ENCODE results near the gene IQGAP2. TPM values are rescaled to one million over a fixed set of nuclear protein-coding genes. Genes with fewer than 3 reads are reported as not detected.
A peak's percentile ranks its signal among the peaks of the same experiment; 100 is the strongest.
"Not testable (repeated sequence)": the region's sequence is repeated elsewhere in the genome, so short reads cannot be mapped to it uniquely, and the experiment has no call there.

Gene IQGAP2
- total RNA-seq, 6 experiments from 2014 or later, result 96.4 to 152 (median 123) TPM

- H3K36me3 ChIP-seq, result no peaks in the 10 kb centered on the region
- no peak overlapping the region for H3K27ac ChIP-seq
- H3K27me3 ChIP-seq, result no peaks in the 10 kb centered on the region
- H3K4me1 ChIP-seq, result no peaks in the 10 kb centered on the region
- intact Hi-C loops (cut with DNase I), result no loop called here
- H3K9me3 ChIP-seq, result no peaks in the 10 kb centered on the region
- H3K4me3 ChIP-seq, result no peak overlapping the region
- DNase-seq (no peak), ATAC-seq (no peak)
- TF ChIP-seq CTCF (IDR thresholded peaks at IDR 0.05) (no peak), POLR2A (IDR thresholded peaks at IDR 0.05) (no peak)
- WGBS (ENCODE audit: insufficient coverage, low coverage, low lambda C conversion rate, missing lambda C conversion rate), result 73% methylated on average over 4 of the region's 4 CpGs
These were observed 332.9 kb downstream of the IQGAP2 start for GRCh38 chr5:76735762-76736545.

GRCh38 chr5:76736679-76737556 lies 333.8 kb downstream of the IQGAP2 start:
- ATAC-seq, result no peak
- no peak overlapping the region for H3K27ac ChIP-seq
- no peaks in the 10 kb centered on the region for H3K36me3 ChIP-seq
- TF ChIP-seq POLR2A (IDR thresholded peaks at IDR 0.05) (no peak), CTCF (IDR thresholded peaks at IDR 0.05) (no peak)
- H3K4me1 ChIP-seq, result no peaks in the 10 kb centered on the region
- no peak overlapping the region for H3K4me3 ChIP-seq
- H3K27me3 ChIP-seq, result no peaks in the 10 kb centered on the region
- intact Hi-C loops (cut with DNase I), result no loop called here
- H3K9me3 ChIP-seq, result no peaks in the 10 kb centered on the region
- DNase-seq, result no peak
- WGBS (ENCODE audit: insufficient coverage, low coverage, low lambda C conversion rate, missing lambda C conversion rate), result 71% methylated on average over 6 of the region's 6 CpGs

- H3K4me1 ChIP-seq, result no peaks in the 10 kb centered on the region
- H3K36me3 ChIP-seq, result no peaks in the 10 kb centered on the region
- TF ChIP-seq POLR2A (IDR thresholded peaks at IDR 0.05) (no peak), CTCF (IDR thresholded peaks at IDR 0.05) (no peak)
- intact Hi-C loops (cut with DNase I), result no loop called here
- H3K27ac ChIP-seq, result peak overlapping the region in 1 of 3 donors; percentile 27
- no peaks in the 10 kb centered on the region for H3K27me3 ChIP-seq
- H3K9me3 ChIP-seq, result no peaks in the 10 kb centered on the region
- 82% methylated on average over 5 of the region's 5 CpGs for WGBS (ENCODE audit: insufficient coverage, low coverage, low lambda C conversion rate, missing lambda C conversion rate)
- no peak overlapping the region for H3K4me3 ChIP-seq
- no peak for DNase-seq
- ATAC-seq, result no peak
These were observed 334.8 kb downstream of the IQGAP2 start for GRCh38 chr5:76737846-76738245.

GRCh38 chr5:76741506-76741905 lies 338.4 kb downstream of the IQGAP2 start:
- intact Hi-C loops (cut with DNase I); H3K27me3 ChIP-seq; H3K4me1 ChIP-seq; ATAC-seq; H3K27ac ChIP-seq; H3K4me3 ChIP-seq; H3K9me3 ChIP-seq; DNase-seq; H3K36me3 ChIP-seq: not testable (repeated sequence)
- WGBS (ENCODE audit: insufficient coverage, low coverage, low lambda C conversion rate, missing lambda C conversion rate), result 88% methylated on average over 4 of the region's 4 CpGs

GRCh38 chr5:76742583-76742982 lies 339.5 kb downstream of the IQGAP2 start:
- 73% methylated on average over 4 of the region's 4 CpGs for WGBS (ENCODE audit: insufficient coverage, low coverage, low lambda C conversion rate, missing lambda C conversion rate)
- ATAC-seq (no peak), DNase-seq (no peak)
- Histone ChIP-seq H3K4me1 (no peaks in the 10 kb centered on the region), H3K36me3 (no peaks in the 10 kb centered on the region), H3K27ac (no peak overlapping the region), H3K27me3 (no peaks in the 10 kb centered on the region), H3K9me3 (no peaks in the 10 kb centered on the region), H3K4me3 (no peak overlapping the region)
- intact Hi-C loops (cut with DNase I), result no loop called here
- no peak for TF ChIP-seq CTCF (IDR thresholded peaks at IDR 0.05)
- TF ChIP-seq POLR2A (IDR thresholded peaks at IDR 0.05), result no peak

All from right lobe of liver (tissue), 6 donors.